ENCODE data around the gene CSNK2B.
"Not testable (repeated sequence)": the region's sequence is repeated elsewhere in the genome, so short reads cannot be mapped to it uniquely, and the experiment has no call there.

CSNK2B gene

DNA sequence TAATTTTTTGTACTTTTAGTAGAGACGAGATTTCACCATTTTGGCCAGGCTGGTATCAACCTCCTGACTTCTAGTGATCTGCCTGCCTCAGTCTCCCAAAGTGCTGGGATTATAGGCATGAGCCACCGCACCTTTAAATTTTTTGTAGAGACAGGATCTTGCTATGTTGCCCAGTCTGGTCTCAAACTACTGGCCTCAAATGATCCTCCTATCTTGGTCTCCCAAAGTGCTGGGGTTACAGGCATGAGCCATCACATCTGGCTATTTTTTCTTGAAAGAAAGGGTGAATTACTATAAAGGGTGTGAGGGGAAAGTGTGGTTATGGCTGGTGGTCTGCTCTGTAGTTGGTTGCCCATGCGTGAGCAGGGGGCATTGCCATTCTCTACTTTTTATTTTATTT lies 42.3 kb downstream of the CSNK2B start:
- TF ChIP-seq, protein P1, sequence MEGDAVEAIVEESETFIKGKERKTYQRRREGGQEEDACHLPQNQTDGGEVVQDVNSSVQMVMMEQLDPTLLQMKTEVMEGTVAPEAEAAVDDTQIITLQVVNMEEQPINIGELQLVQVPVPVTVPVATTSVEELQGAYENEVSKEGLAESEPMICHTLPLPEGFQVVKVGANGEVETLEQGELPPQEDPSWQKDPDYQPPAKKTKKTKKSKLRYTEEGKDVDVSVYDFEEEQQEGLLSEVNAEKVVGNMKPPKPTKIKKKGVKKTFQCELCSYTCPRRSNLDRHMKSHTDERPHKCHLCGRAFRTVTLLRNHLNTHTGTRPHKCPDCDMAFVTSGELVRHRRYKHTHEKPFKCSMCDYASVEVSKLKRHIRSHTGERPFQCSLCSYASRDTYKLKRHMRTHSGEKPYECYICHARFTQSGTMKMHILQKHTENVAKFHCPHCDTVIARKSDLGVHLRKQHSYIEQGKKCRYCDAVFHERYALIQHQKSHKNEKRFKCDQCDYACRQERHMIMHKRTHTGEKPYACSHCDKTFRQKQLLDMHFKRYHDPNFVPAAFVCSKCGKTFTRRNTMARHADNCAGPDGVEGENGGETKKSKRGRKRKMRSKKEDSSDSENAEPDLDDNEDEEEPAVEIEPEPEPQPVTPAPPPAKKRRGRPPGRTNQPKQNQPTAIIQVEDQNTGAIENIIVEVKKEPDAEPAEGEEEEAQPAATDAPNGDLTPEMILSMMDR (IDR thresholded peaks at IDR 0.05), result no peak
- no peak overlapping the region for H3K27ac ChIP-seq
- DNase-seq (ENCODE audit: low spot score), result no peak
- H3K4me3 ChIP-seq, result no peak overlapping the region

DNA sequence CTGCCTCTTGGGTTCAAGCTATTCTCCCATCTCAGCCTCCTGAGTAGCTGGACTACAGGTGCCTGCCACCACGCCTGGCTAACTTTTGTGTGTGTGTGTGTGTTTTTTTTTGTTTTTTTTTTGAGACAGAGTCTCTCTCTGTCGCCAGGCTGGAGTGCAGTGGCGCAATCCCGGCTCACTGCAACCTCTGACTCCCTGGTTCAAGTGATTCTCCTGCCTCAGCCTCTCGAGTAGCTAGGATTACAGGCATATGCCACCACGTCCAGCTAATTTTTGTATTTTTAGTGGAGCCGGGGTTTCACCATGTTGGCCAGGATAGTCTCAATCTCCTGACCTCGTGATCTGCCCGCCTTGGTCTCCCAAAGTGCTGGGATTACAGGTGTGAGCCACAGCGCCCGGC lies 43.3 kb downstream of the CSNK2B start:
- DNase-seq (ENCODE audit: low spot score); H3K27ac ChIP-seq; H3K4me3 ChIP-seq: not testable (repeated sequence)

DNA sequence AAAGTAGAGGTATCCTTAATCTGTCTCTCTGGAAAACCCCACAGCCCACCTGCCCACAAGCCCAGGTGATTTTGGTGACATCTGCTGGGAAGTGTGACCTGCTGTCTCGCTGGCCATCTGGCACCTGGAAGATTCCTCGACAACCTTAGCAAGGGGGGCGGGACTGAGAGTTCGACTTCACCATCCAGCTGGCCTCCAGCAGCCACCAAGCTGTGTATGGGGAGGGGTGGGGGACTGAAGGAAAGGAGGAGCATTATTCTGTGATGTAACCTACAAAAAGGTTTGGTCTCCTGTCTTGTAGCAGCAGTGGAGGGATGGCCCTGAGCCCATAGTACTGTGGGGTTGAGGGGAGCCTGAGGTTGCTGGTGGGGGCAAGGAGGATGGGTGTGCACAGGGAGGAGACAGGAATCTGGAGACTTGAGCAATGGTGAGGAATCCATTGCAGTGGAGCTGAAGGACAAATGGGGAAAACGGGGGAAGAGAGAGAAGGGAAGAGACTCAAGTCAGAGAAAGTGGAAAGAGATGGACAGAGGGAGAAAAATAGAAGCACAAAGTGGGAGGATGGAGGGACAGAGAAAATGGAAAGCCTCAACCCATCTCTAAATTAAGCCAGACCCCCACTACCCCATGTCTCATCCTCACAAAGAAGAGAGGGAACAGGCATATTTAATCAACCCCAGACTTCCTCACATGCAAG lies 44.8 kb downstream of the CSNK2B start:
- no peak for DNase-seq (ENCODE audit: low spot score)
- TF ChIP-seq, protein P1 (IDR thresholded peaks at IDR 0.05), result no peak
- Histone ChIP-seq H3K4me3 (no peak overlapping the region), H3K27ac (no peak overlapping the region)

DNA sequence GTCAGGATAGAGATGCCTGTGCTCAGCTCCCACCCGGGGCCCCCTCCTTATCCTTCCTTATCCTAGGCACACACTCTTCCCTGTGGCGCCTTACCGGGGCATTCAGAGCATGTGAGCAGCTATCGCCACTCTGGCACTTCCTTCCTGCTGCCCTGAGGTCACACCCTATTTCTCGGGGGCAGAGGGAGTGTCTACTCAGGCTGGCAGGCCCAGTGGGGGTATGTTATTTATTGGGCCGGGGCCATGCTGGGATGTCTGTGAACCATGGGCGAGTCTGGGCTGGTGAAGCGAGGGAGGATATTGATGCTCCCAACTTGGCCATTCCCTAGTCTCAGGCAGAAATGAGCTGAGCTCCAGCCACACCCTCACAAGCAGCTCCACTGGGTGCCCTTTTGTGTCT lies 45.4 kb downstream of the CSNK2B start:
- DNase-seq (ENCODE audit: low spot score), result no peak
- TF ChIP-seq, protein P1 (IDR thresholded peaks at IDR 0.05), result no peak
- no peak overlapping the region for H3K27ac ChIP-seq
- H3K4me3 ChIP-seq, result no peak overlapping the region

DNA sequence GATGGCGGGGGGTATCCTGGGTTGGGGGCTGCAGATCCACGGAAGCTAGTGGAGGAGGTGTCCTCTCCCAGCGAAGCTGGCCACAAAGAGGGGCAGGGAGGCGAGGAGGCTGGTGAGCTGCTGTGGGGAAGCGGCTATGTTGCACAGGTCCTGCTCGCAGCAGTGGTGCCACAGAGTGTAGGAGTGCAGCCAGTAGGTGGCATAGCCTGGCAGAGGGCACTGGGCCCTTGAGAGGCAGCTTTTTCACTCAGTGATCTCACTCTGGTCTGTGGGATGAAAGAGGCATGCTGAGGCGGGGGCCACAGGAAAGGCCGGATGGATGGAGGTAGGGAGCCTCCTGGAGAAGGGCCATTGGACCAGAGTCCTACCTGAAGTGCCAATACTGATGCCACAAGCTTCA lies 46.4 kb downstream of the CSNK2B start:
- Histone ChIP-seq H3K27ac (no peak overlapping the region), H3K4me3 (no peak overlapping the region)
- DNase-seq (ENCODE audit: low spot score), result no peak
- TF ChIP-seq, protein P1 (IDR thresholded peaks at IDR 0.05), result no peak

DNA sequence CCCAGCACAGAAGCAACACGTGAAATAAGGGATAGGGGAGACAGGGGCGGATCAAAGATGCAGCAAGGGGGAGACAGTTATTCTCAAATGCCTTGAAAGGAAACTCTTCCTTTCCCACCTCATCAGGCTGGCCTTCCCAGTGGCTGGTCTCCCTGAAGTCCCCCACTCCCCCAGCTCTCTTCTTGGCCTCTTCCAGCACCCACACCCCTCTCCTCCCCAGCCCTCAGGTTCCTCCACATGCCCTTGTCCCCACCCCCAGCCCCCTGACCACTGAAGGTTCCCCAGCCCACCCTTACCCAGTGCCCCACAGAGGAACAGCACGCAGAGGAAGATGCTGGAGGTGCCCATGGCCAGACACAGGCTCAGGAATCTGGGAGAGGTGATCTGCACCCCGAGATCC lies 47.6 kb downstream of the CSNK2B start:
- no peak for DNase-seq (ENCODE audit: low spot score)

DNA sequence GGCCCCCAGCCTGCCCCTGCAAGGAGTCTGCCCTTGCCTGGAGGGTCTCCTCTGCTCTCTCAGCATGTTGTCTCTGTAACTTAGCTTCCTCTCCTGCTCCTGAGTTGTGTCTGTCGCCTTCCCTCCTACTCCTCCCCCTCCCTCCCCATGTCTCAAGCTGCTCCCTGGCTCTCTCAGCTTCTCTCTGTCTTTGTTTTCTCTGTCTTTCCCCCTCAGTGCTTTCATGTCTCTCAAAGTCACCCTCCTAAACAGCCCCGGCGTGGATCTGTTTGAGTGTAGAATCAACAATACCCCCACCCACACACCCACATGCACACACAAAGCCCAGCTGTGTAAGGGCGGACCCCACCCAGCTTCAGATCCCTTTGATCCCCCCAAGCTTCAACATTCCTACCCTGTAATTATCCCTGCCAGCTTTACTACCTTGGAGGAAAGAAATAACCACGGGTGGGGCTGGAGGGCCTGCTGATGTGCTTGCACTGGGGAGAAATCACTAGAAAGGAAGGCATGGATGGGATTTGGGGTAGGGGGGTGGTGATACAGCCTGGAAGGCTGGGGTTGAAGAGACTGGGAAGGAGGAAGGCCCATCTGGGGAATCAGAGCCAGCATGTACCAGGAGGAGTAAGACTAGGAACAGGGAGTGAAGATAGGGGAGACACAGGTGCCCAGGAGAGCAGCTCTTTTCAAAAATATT lies 48.3 kb downstream of the CSNK2B start:
- DNase-seq (ENCODE audit: low spot score), result no peak
- Histone ChIP-seq H3K27ac (no peak overlapping the region), H3K4me3 (no peak overlapping the region)
- TF ChIP-seq, protein P1 (IDR thresholded peaks at IDR 0.05), result no peak

More for the DNA sequence above, 47.6 kb downstream of the CSNK2B start:
- TF ChIP-seq, protein P1 (IDR thresholded peaks at IDR 0.05), result no peak
- no peak overlapping the region for H3K4me3 ChIP-seq
- H3K27ac ChIP-seq, result no peak overlapping the region
